Astrocyte of the cerebellum (primary cell): ENCODE data around the gene SMCO1.

Experiments used
- DNase-seq: peaks from one replicate; pipeline ENCODE4 v3.0.0-alpha.2; 2011; ENCODE audit warnings: low read depth
- H3K4me3 ChIP-seq: 2 replicates; pipeline ENCODE4 v1.5.1; 2011; ENCODE audit warnings: mild to moderate bottlenecking, low read depth, low read length, moderate library complexity
- CTCF ChIP-seq: IDR thresholded peaks from 2 replicates; pipeline ENCODE4 v1.5.1; 2012; ENCODE audit warnings: low read length, low read depth, moderate library complexity, mild to moderate bottlenecking; ENCODE audit errors: missing control alignments
- in situ Hi-C: cut with HindIII; loops from 2 replicates; pipeline ENCODE4 v1.10.0; 2017; ENCODE audit warnings: low sequenced_read_pairs

Gene SMCO1

GRCh38 chr3:196541684-196542445 is 26.7 kb upstream of the SMCO1 start:
- TF ChIP-seq CTCF, result no peak
- no peak overlapping the region for H3K4me3 ChIP-seq
- no peak for DNase-seq
- in situ Hi-C loops, result no loop called here

GRCh38 chr3:196537319-196537984 is 22.3 kb upstream of the SMCO1 start:
- no peak for DNase-seq
- peak; percentile 56 for TF ChIP-seq CTCF
- in situ Hi-C loops, result no loop called here
- H3K4me3 ChIP-seq, result no peak overlapping the region

- no peak for DNase-seq
- H3K4me3 ChIP-seq, result no peak overlapping the region
- in situ Hi-C loops, result no loop called here
- TF ChIP-seq CTCF, result no peak
Observed at GRCh38 chr3:196533260-196533681, 18.1 kb upstream of the SMCO1 start.

GRCh38 chr3:196531418-196531817 is 16.3 kb upstream of the SMCO1 start:
- no peak for TF ChIP-seq CTCF
- no peak for DNase-seq
- in situ Hi-C loops, result no loop called here

GRCh38 chr3:196528639-196529233 is 13.6 kb upstream of the SMCO1 start:
- DNase-seq, result no peak
- in situ Hi-C loops, result no loop called here
- H3K4me3 ChIP-seq, result peak overlapping the region; percentile 37
- TF ChIP-seq CTCF, result peak; percentile 60

More at GRCh38 chr3:196531418-196531817, 16.3 kb upstream of the SMCO1 start:
- no peak overlapping the region for H3K4me3 ChIP-seq

GRCh38 chr3:196525141-196525540 is 10.0 kb upstream of the SMCO1 start:
- DNase-seq, result no peak
- H3K4me3 ChIP-seq, result no peak overlapping the region
- in situ Hi-C loops, result no loop called here
- no peak for TF ChIP-seq CTCF
